Inferior parietal cortex (tissue), 1 donor: ENCODE results near the gene ZIC5.

Experiments used
- DNase-seq: peaks from one replicate; pipeline ENCODE4 v3.0.0-alpha.2; 2016; ENCODE audit errors: extremely low spot score

Gene ZIC5

GRCh38 chr13:99971576-99972189 lies at the start of gene ZIC5:
TSS of gene ZIC5 (minus strand) at chr13:99971767. CDS start at chr13:99971603, 164 bp downstream.
- no peak for DNase-seq

- no peak for DNase-seq
These were observed 48.3 kb upstream of the ZIC5 start for GRCh38 chr13:100019780-100020356.

DNA sequence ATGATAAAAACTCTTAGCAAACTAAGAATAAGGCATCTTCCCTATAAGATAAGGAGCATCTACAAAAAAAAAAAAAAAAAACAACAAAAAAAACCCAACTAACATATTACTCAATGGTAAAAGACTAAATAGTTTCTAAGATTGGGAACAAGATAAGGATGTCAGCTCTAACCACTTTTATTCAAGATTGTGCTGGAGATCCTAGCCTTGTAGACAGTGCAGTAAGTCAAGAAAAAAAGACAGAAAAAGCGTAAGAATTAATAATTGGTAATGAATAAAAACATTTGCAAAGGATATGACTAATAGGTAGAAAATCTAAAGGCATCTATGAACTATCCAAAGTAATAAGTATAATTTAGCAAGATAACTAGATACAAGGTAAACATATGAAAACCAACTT lies 43.1 kb upstream of the ZIC5 start:
- no peak for DNase-seq

- DNase-seq = no peak
These were observed 26.7 kb upstream of the ZIC5 start for GRCh38 chr13:99998261-99998660.

DNA sequence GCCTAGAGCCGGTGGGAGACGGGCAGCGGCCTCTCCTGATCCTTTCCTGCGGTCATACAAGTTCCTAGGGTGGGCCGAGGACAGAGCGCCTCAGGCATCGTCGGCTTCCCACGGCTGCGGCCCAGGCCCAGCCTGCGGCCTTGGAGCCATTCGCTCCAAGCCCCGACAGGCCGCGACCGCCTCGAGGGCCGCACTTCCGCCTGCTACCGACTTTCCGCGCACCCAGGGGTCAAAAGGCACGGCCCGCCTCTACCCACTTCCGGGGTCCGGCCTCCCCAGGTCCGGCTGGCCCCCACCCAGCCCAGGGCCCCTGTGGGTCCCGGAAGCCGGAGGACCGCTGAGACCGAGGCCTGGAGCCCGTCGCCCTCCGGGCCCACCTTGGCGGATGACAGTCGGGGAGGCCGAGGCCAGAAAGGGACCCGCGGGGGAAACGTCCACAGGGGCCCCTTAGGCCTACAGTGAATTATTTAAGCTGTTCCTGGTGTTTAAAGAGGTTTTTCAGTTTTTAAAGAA lies 26.2 kb upstream of the ZIC5 start:
- DNase-seq = no peak

DNA sequence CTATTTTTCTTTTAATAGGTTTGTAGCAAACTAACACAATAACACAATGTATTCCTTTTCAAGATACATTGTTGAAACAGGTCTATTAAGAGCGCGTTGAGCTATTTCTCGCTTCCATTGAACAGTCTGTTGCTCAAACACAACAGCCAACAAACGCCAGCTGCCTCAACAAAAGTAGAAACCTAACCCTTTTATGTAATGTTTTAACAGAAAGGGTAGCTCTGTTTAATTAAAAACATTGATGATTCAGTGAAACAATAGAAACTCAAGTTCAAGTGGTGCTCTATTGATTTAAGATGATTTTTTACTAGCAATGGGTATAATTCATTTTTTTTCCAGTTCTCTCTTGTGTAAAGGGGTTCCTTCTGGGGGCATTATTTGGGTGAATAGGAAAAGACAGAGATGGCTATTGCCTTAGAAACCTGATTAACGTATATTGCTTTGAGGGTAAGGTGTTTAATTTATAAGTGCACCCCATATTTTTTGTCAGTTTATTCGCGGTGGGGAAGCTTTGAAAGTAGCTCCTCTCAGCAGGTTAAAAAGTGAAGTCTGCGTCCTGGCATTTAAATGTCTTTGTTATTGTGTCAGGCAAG lies 24.9 kb upstream of the ZIC5 start:
- no peak for DNase-seq

DNA sequence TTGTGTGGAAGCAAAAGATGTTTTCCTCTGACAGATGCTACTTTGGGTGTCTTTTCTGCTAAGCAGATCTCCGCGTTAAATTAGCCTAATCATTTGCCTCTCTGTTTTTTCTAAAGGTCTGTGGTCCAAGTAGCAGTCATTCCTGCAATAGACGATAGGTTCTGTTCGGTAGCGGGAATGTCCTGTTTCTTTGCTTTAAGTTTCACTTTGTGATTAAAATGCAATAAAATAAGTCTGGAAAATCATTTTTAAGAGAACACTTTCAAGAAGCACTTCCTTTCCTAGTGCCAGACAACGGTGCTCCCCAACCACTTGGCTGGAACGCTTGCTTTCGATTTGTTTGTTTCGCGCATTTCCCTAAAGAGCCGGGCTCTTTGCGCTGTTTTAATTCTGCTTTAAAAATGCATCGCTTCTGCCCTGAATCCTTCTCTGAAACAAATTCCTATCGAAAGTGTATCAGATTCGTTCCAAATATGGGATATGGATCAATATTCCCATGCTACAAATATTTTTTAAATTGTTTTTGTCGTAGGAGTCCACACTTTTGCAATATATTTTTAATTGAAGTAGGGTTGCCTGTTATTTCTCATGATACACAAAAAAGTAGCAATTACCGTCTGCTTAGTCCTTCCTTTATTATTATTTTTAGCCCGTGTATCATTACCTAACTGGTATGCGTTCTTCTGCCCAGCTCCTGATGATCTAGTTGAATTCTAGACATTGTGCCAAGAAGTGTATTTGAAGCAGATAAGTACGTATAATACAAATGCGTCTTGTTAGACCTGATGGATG lies 24.2 kb upstream of the ZIC5 start:
- DNase-seq = no peak

- no peak for DNase-seq
These were observed 23.6 kb upstream of the ZIC5 start for GRCh38 chr13:99995104-99995588.

GRCh38 chr13:99994638-99995020 lies 23.1 kb upstream of the ZIC5 start:
- no peak for DNase-seq

DNA sequence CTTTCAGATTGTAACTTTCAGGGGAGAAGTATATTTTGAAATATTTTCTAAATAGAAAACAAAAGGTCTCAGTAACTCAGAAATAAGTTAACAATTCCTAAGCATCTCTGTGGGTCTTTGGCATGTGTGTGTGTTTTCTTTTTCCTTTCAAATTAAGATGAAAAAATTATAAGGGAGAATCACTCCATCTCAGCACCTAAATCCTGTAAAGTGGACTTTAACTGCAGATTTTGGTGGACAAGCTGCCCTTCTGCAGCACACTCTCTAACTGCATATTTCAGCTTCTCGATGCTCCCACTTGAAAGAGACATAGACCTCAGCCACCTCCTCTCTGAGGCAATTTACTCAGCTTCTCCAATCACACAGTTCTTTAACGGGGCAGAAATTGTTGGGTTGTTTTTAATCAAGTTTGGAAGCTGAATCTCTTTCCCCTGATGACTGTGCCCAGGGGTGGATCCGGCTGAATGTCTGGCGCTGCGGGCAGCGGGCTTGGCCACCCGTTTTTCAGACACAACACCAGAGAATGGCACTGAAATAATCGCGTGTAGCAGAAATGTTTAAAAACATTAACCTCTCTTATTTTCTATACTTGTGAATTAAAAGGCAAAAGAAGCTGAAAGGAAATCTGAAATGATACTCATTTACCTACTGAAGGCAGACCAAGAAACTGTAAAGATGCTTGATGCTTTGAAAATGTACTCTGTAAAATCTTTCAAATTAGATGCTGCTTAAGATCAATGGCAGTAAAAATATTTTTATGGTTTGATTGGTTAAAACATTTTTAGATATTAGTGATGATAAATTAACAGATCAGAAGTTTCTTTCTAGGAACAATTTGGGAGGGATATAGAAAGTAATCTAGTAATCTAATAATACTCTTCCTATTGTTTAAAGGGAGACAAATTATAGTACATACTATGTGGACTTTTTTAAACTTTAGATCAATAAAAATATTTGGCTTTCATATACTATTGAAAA lies 22.4 kb upstream of the ZIC5 start:
- DNase-seq = no peak

DNA sequence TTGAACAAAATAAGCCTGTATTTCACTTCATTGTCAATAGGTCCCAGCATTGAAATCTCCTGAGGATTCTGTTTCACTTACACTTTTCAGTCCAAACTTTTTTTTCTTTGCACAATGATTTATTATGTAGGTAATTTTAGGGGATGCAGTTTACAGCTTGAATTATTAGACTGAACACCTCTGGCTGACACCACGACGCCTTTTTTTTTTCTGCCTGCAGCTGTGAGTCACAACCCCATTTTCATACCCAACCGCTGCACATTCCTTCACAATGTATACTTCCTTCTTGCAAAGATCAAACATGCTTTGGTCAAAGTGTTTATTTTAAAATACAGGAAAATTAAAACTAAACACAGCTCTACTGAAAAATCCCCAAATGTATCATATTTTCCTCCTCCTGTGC lies 21.4 kb upstream of the ZIC5 start:
- no peak for DNase-seq

GRCh38 chr13:99991828-99992775 lies 20.5 kb upstream of the ZIC5 start:
- no peak for DNase-seq

DNA sequence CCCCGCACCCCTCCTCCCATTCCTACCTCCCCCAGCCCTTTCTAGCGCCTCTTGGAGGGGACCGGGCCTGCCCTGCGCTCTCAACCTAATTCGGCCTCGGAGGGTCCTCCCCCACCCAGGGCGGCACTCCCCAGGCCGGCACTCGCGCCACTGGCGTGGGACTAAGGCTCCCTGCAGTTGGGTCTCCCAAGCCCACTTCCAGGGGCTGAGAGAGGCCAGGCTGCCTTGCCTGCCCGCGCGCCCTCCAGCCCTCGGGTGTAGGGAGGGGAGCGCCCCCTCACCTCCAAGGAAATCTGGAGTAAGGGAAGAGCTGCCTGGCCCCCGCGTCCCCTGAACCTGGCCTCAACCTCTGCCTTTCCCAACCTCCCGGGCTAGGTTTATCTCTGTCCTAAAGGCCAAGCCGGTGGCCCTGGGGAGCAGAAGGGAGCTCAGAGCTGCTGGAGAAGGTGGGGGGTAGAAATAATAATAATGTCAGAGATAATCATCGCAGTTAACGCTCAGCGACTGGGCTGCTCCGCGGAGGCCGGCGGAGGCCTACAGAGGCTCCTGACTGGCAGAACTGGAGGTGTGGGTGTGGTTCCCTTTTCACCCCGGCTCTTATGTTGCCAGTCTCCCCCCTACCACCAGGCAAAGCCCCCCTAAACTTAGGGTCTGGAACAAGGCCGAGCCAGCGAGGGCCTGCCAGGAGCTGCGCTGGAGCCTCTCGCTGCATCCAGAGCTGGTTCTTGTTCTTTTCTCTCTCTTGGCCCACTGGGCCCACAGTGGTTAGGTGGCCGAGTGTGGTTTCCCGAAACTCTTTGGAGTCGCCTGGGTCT lies 19.7 kb upstream of the ZIC5 start:
- DNase-seq = no peak

GRCh38 chr13:99990126-99990977 lies 18.8 kb upstream of the ZIC5 start:
- no peak for DNase-seq

DNA sequence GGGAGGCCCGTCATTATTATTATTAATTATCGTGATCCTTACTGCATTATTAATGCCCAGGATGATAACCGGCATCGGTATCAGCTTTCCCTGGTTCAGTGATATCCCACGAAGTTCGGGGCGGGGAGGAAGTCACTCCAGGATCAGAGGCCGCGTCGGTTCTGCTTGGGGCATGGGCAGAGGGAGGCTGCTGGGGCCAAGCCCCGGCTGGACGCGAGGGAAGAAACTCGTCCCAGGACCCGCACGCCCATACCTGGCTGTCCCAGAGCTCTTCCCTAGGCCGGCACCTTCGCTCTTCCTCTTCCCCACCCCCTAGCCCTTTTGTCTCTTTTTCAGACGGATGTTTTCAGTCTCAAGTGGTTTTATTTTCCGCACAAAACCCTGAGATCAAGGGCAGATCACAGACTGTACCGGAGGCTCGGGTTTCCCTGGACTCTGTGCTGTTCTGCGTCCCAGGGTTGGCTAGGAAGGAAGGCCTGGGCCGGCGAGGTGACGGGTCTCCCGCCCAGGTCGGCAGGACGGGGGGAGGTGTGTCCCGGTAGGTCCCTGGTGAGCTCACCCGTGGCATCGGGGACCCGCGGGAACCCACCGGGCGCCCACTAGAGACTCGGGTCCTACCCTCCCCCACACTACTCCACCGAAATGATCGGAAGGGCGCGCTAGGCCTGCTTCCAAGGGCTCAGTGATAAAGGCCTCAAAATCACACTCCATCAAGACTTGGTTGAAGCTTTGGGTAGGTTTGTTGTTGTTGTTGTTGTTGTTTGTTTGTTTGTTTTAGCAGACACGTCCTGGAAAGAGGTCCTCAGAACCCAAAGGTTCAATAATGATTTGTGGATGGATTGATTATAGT lies 17.9 kb upstream of the ZIC5 start:
- DNase-seq = no peak

GRCh38 chr13:99988529-99989275 lies 17.1 kb upstream of the ZIC5 start:
- no peak for DNase-seq
